B cell (primary cell): ENCODE results near the gene CFTR. TPM values are rescaled to one million over a fixed set of nuclear protein-coding genes. Genes with fewer than 3 reads are reported as not detected.

ENCODE experiments used
- ATAC-seq: fragments of 200-7000 bp; cut with Tn5 transposase; one replicate; pipeline ENCODE4 v1.10.0; 2021; ENCODE audit warnings: low read depth, mild to moderate bottlenecking, moderate number of reproducible peaks, moderate library complexity
- CTCF ChIA-PET: fragments of 350-600 bp; sonication (Branson Sonifier 250); formaldehyde crosslinking; loops from one replicate; lab custom pipeline; 2021; ENCODE audit warnings: antibody characterized with exemption, inconsistent platforms; lab: Charles Lee
- POLR2A ChIA-PET: fragments of 350-600 bp; sonication (Branson Sonifier 250); formaldehyde crosslinking; loops from one replicate; lab custom pipeline; 2021; ENCODE audit warnings: antibody characterized with exemption; lab: Charles Lee
- DNase-seq: peaks from one replicate; pipeline ENCODE4 v3.0.0; 2013
- H2AFZ ChIP-seq: 2 replicates; pipeline ENCODE4 v1.6.1; 2012; ENCODE audit warnings: mild to moderate bottlenecking, low read depth, low read length; ENCODE audit not compliant: insufficient read depth, poor library complexity, severe bottlenecking
- H3K27ac ChIP-seq, 2 donors: 1 replicate in 1 of 2; 2 replicates in 1 of 2; pipeline ENCODE4 v1.5.1; 2012 to 2013; ENCODE audit warnings: low read length in 2 of 2, mild to moderate bottlenecking in 2 of 2, moderate library complexity in 1 of 2
- H3K27me3 ChIP-seq, 4 experiments: fragments of 200-600 bp in 1 of 4; sonication (generic) in 1 of 4; replicated peaks in 1 of 4; 1 replicate in 2 of 4; 2 replicates in 2 of 4; pipeline versions ENCODE4 v1.6.1 to v1.7.0; 2013 to 2016; ENCODE audit warnings: low read length in 3 of 4, mild to moderate bottlenecking in 2 of 4, mixed read lengths in 1 of 4, moderate library complexity in 1 of 4; ENCODE audit not compliant: insufficient read depth in 4 of 4, control insufficient read depth in 3 of 4; ENCODE audit errors: control extremely low read depth in 1 of 4
- H3K36me3 ChIP-seq, 2 experiments: replicated peaks in 1 of 2; 1 replicate in 1 of 2; 2 replicates in 1 of 2; pipeline versions ENCODE4 v1.6.1 to v1.7.1; 2013; ENCODE audit warnings: low read length in 1 of 2; ENCODE audit not compliant: insufficient read depth in 2 of 2, control insufficient read depth in 1 of 2; ENCODE audit errors: control extremely low read depth in 1 of 2, extremely low read depth in 1 of 2
- H3K4me1 ChIP-seq, 2 donors: fragments of 200-600 bp in 1 of 2; sonication (generic) in 1 of 2; 1 replicate in 1 of 2; 2 replicates in 1 of 2; pipeline versions ENCODE4 v1.5.1 to v1.6.1; 2013 to 2017; ENCODE audit warnings: low read length in 2 of 2; ENCODE audit not compliant: control insufficient read depth in 2 of 2, insufficient read depth in 2 of 2
- H3K4me2 ChIP-seq: replicated peaks from 2 replicates; pipeline ENCODE3; 2012; ENCODE audit warnings: mild to moderate bottlenecking, low read depth, low read length; ENCODE audit not compliant: poor library complexity, severe bottlenecking
- H3K4me3 ChIP-seq, 5 experiments: fragments of 200-600 bp in 1 of 5; sonication (generic) in 1 of 5; 1 replicate in 3 of 5; 2 replicates in 2 of 5; pipeline versions ENCODE4 v1.5.1 to v1.7.0; 2011 to 2016; ENCODE audit warnings: low read length in 4 of 5, mild to moderate bottlenecking in 4 of 5, low read depth in 2 of 5, control low read depth in 1 of 5, moderate library complexity in 1 of 5; ENCODE audit not compliant: insufficient read depth in 1 of 5; ENCODE audit errors: control extremely low read depth in 1 of 5, extremely low read depth in 1 of 5
- H3K79me2 ChIP-seq: fragments of 200-600 bp; sonication (generic); one replicate; pipeline ENCODE4 v1.6.0; 2016; ENCODE audit warnings: low read length; ENCODE audit not compliant: control insufficient read depth, insufficient read depth
- H3K9ac ChIP-seq: fragments of 200-600 bp; sonication (generic); 2 replicates; pipeline ENCODE4 v1.6.1; 2017; ENCODE audit warnings: mild to moderate bottlenecking, low read length, moderate library complexity
- H3K9me3 ChIP-seq, 3 donors: one replicate each; pipeline versions ENCODE4 v1.6.1 to v1.7.1; 2013; ENCODE audit warnings: low read length in 2 of 3; ENCODE audit not compliant: control insufficient read depth in 2 of 3, insufficient read depth in 1 of 3; ENCODE audit errors: control extremely low read depth in 1 of 3
- H4K20me1 ChIP-seq: 2 replicates; pipeline ENCODE4 v1.6.0; 2012; ENCODE audit warnings: mild to moderate bottlenecking, low read length; ENCODE audit not compliant: insufficient read depth, control insufficient read depth, poor library complexity, severe bottlenecking
- H3K27ac Mint-ChIP-seq: one replicate; pipeline ENCODE4 v1.8.0; 2021; ENCODE audit warnings: mixed read lengths
- H3K27me3 Mint-ChIP-seq: one replicate; pipeline ENCODE4 v1.8.0; 2021; ENCODE audit warnings: mixed read lengths
- H3K4me1 Mint-ChIP-seq: one replicate; pipeline ENCODE4 v1.8.0; 2021; ENCODE audit warnings: mixed read lengths
- H3K4me3 Mint-ChIP-seq: one replicate; pipeline ENCODE4 v1.8.0; 2021; ENCODE audit warnings: mixed read lengths
- H3K9me3 Mint-ChIP-seq: one replicate; pipeline ENCODE4 v1.8.0; 2022; ENCODE audit warnings: mixed read lengths; ENCODE audit not compliant: insufficient read depth
- EZH2 ChIP-seq: IDR thresholded peaks from 2 replicates; pipeline ENCODE4 v1.6.1; 2012; ENCODE audit warnings: borderline replicate concordance, low read depth, mild to moderate bottlenecking, moderate library complexity, low read length; ENCODE audit not compliant: insufficient read depth, poor library complexity, severe bottlenecking
- WGBS: methylation state at CpG from one replicate; pipeline ENCODE4 v1.1.5; 2013; ENCODE audit warnings: missing lambda C conversion rate; ENCODE audit not compliant: insufficient coverage; 5-methylcytosine and 5-hydroxymethylcytosine counted together
- intact Hi-C: fragments of 100-400 bp; cut with micrococcal nuclease; formaldehyde crosslinking; loops from one replicate; pipeline ENCODE4 v1.10.0; 2022
- polyA plus RNA-seq: library from polyadenylated mRNA; depleted of rRNA; stranded (reverse); fragments of >200 nt; gene quantifications from 2 replicates; pipeline ENCODE4 v1.2.3, GENCODE V29; 2012
- total RNA-seq, 2 donors: library from RNA; stranded (reverse); fragments of 120-200 nt in 1 of 2; gene quantifications; 1 replicate in 1 of 2; 2 replicates in 1 of 2; pipeline versions ENCODE4 v1.2.3 to v1.2.4, GENCODE V29; 2013 to 2022
- TF ChIP-seq, protein P1 (sequence below): fragments of 200-600 bp; IDR thresholded peaks from one replicate; pipeline ENCODE4 v1.8.0; 2022; ENCODE audit warnings: antibody characterized with exemption, mild to moderate bottlenecking

Gene CFTR
- total and polyA plus RNA-seq, 2 donors (not counting 1 experiment from before 2014, with no cell fraction given), result not detected

DNA sequence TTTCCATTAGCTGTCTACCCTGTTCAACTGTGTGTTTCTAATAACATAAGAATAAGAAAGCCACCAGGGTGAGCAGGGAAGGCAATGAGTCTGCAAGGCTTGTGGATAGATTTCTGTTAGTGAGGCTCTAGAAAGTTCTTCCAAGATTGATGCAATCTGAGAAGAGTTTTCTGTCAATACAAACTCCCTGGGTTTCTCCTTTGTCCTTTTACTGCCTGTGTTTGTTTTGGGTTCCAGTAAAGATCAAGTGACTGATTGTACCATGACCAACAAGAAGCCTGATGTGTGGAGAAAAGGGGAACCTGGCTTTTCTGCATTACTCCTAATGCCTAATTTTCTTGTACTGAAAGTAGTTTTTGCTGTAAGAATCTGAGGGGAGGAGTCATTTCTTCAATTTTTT is 139.9 kb downstream of the CFTR start:
- Mint-ChIP-seq H3K9me3 (no peaks in the 10 kb centered on the region), H3K27ac (no peak overlapping the region), H3K27me3 (no peaks in the 10 kb centered on the region), H3K4me3 (no peak overlapping the region), H3K4me1 (no peaks in the 10 kb centered on the region)
- Histone ChIP-seq H3K4me1 (no peaks in the 10 kb centered on the region), H3K27ac (no peak overlapping the region), H3K79me2 (no peaks in the 10 kb centered on the region), H3K4me3 (no peak overlapping the region), H3K36me3 (no peaks in the 10 kb centered on the region), H2AFZ (no peak overlapping the region), H3K9me3 (no peaks in the 10 kb centered on the region), H3K27me3 (no peaks in the 10 kb centered on the region), H3K9ac (no peak overlapping the region), H3K4me2 (no peak overlapping the region), H4K20me1 (no peaks in the 10 kb centered on the region)
- TF ChIP-seq EZH2, result no peak
- TF ChIP-seq, protein P1, sequence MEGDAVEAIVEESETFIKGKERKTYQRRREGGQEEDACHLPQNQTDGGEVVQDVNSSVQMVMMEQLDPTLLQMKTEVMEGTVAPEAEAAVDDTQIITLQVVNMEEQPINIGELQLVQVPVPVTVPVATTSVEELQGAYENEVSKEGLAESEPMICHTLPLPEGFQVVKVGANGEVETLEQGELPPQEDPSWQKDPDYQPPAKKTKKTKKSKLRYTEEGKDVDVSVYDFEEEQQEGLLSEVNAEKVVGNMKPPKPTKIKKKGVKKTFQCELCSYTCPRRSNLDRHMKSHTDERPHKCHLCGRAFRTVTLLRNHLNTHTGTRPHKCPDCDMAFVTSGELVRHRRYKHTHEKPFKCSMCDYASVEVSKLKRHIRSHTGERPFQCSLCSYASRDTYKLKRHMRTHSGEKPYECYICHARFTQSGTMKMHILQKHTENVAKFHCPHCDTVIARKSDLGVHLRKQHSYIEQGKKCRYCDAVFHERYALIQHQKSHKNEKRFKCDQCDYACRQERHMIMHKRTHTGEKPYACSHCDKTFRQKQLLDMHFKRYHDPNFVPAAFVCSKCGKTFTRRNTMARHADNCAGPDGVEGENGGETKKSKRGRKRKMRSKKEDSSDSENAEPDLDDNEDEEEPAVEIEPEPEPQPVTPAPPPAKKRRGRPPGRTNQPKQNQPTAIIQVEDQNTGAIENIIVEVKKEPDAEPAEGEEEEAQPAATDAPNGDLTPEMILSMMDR, result no peak
- ATAC-seq, result no peak
- CTCF ChIA-PET, result no interaction called here
- no peak for DNase-seq
- POLR2A ChIA-PET, result no interaction called here
- intact Hi-C loops, result no loop called here

DNA sequence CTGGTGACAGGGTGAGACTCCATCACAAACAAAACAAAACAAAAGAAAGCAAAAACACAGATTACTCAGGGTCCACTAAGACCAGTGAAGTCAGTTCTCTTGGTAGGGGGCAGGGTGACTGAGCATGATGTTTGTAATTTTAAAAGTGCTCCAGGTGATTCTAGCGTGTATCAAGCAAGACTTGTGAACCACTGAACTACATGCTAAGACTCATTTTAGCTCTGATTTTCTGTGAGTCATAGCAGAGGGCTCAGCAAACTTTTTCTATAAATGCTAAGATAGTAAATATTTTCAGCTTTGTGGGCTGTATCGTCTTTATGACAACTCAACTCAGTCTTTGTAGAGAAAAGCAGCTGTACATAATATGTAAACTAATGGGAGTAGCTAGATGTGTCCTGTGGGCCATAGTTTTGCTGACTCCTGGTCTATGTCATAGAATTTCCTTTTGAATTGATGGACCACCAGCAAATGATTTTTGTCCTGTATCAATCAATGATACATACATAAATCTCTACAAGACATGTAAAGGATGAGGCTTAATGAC is 141.3 kb downstream of the CFTR start:
- CTCF ChIA-PET, result no interaction called here
- POLR2A ChIA-PET, result no interaction called here
- no peak for ATAC-seq
- Mint-ChIP-seq H3K4me1 (no peaks in the 10 kb centered on the region), H3K27ac (no peak overlapping the region), H3K9me3 (no peaks in the 10 kb centered on the region), H3K27me3 (no peaks in the 10 kb centered on the region), H3K4me3 (no peak overlapping the region)
- TF ChIP-seq, protein P1, result no peak
- TF ChIP-seq EZH2, result no peak
- intact Hi-C loops, result no loop called here
- H3K27ac ChIP-seq, result no peak overlapping the region
- no CpG with 5 or more reads among the region's 2 CpGs for WGBS
- no peak overlapping the region for H3K9ac ChIP-seq
- no peaks in the 10 kb centered on the region for H3K79me2 ChIP-seq
- no peaks in the 10 kb centered on the region for H3K36me3 ChIP-seq
- H3K4me2 ChIP-seq, result no peak overlapping the region
- no peaks in the 10 kb centered on the region for H3K9me3 ChIP-seq
- H3K27me3 ChIP-seq, result no peaks in the 10 kb centered on the region
- no peak overlapping the region for H2AFZ ChIP-seq
- no peak for DNase-seq
- H3K4me1 ChIP-seq, result no peaks in the 10 kb centered on the region
- no peaks in the 10 kb centered on the region for H4K20me1 ChIP-seq
- H3K4me3 ChIP-seq, result no peak overlapping the region
